ENCODE measurements around the gene C1GALT1C1L. TPM values are rescaled to one million over a fixed set of nuclear protein-coding genes. Genes with fewer than 3 reads are reported as not detected.

C1GALT1C1L gene
- total and polyA plus RNA-seq, 8 donors, result 0.63 to 1.3 TPM; not detected in 6

DNA sequence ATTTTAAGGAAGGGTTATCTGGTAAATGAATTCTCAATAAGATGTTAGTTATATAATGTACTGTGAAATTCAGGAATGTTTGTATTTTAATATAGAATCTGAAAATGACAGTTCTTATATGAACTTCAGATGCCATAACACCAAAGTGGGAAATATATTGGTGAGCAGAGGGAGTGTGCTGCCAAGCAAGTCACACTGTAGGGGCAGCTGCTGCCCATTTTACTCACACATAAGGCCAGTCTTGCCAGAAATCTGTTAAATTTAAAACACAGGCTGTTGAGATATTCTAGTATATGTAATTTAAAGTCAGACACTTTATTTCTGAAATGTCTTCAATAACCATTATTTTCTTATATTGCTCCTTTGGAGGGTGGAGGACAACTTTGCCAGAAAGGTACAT, 34.6 kb upstream of the C1GALT1C1L start:
- H3K4me1 ChIP-seq, result no peaks in the 10 kb centered on the region
- H3K4me3 ChIP-seq, result no peak overlapping the region
- no peaks in the 10 kb centered on the region for H3K9me3 ChIP-seq
- no peak for DNase-seq
- no peak overlapping the region for H3K27ac ChIP-seq
- intact Hi-C loops (cut with DNase I; ENCODE audit: low total_unique reads), result no loop called here
- no peaks in the 10 kb centered on the region for H3K27me3 ChIP-seq
- peaks cover 0 to 13% (median 8%) of the 10 kb centered on the region in 4 donors for H3K36me3 ChIP-seq
- TF ChIP-seq EP300 (IDR thresholded peaks at IDR 0.05) (no peak), POLR2AphosphoS5 (IDR thresholded peaks at IDR 0.05) (no peak)

DNA sequence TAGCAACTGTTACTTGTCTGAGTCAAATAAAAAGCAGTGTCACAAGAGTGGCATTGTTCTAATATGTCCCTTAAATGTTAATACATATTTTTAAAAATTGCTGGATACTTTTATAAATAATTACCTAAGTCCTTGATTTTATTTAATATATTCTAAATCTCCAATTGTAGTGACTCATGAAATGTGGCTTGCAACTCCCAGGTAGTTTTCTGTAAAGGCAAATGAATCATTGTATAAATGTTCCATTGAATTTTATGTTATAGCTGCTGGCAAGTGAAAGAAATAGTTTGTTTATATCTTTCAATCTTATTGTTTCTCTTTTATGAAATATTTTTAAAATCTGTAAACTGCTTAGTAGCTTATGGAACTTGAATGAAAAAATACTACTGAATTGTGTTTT, 32.7 kb upstream of the C1GALT1C1L start:
- H3K9me3 ChIP-seq, result no peaks in the 10 kb centered on the region
- intact Hi-C loops (cut with DNase I; ENCODE audit: low total_unique reads), result no loop called here
- no peak for DNase-seq
- TF ChIP-seq POLR2A (IDR thresholded peaks at IDR 0.05) (no peak), POLR2AphosphoS5 (IDR thresholded peaks at IDR 0.05) (no peak), EP300 (IDR thresholded peaks at IDR 0.05) (no peak)
- TF ChIP-seq, protein P1, sequence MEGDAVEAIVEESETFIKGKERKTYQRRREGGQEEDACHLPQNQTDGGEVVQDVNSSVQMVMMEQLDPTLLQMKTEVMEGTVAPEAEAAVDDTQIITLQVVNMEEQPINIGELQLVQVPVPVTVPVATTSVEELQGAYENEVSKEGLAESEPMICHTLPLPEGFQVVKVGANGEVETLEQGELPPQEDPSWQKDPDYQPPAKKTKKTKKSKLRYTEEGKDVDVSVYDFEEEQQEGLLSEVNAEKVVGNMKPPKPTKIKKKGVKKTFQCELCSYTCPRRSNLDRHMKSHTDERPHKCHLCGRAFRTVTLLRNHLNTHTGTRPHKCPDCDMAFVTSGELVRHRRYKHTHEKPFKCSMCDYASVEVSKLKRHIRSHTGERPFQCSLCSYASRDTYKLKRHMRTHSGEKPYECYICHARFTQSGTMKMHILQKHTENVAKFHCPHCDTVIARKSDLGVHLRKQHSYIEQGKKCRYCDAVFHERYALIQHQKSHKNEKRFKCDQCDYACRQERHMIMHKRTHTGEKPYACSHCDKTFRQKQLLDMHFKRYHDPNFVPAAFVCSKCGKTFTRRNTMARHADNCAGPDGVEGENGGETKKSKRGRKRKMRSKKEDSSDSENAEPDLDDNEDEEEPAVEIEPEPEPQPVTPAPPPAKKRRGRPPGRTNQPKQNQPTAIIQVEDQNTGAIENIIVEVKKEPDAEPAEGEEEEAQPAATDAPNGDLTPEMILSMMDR (IDR thresholded peaks at IDR 0.05), result no peak
- H3K4me3 ChIP-seq, result no peak overlapping the region
- no peaks in the 10 kb centered on the region for H3K4me1 ChIP-seq
- no peaks in the 10 kb centered on the region for H3K27me3 ChIP-seq
- H3K27ac ChIP-seq, result no peak overlapping the region
- peaks cover 0 to 15% (median 8%) of the 10 kb centered on the region in 4 donors for H3K36me3 ChIP-seq

DNA sequence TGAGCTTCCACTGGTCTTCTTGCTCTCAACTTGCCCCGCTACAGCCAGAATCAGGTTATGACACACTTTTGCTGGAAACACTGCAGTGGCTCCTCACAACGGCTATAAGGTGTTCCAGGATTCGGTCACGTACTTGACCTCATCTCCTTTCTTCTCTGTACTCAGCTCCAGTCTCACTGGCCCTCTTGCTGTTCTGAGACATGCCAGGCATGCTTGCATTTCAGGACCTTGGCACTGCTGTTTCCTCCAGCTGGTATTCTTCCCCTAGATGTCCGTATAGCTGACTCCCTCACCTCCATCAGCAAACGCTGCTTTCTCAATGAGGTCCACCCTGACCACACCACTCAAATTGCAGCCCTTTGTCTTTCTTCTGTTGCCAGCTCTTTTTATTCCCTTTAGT, 31.9 kb upstream of the C1GALT1C1L start:
- Histone ChIP-seq H3K4me1 (no peaks in the 10 kb centered on the region), H3K36me3 (peaks cover 0 to 15% (median 8%) of the 10 kb centered on the region in 4 donors), H3K27ac (peak overlapping the region in 1 of 5 donors; percentile 11), H3K27me3 (no peaks in the 10 kb centered on the region), H3K9me3 (no peaks in the 10 kb centered on the region), H3K4me3 (no peak overlapping the region)
- intact Hi-C loops (cut with DNase I; ENCODE audit: low total_unique reads), result no loop called here
- TF ChIP-seq POLR2AphosphoS5 (IDR thresholded peaks at IDR 0.05), result no peak
- no peak for DNase-seq
- 82 to 90% (median 84%) methylated on average over 6 of the region's 6 CpGs for WGBS, 5 donors

DNA sequence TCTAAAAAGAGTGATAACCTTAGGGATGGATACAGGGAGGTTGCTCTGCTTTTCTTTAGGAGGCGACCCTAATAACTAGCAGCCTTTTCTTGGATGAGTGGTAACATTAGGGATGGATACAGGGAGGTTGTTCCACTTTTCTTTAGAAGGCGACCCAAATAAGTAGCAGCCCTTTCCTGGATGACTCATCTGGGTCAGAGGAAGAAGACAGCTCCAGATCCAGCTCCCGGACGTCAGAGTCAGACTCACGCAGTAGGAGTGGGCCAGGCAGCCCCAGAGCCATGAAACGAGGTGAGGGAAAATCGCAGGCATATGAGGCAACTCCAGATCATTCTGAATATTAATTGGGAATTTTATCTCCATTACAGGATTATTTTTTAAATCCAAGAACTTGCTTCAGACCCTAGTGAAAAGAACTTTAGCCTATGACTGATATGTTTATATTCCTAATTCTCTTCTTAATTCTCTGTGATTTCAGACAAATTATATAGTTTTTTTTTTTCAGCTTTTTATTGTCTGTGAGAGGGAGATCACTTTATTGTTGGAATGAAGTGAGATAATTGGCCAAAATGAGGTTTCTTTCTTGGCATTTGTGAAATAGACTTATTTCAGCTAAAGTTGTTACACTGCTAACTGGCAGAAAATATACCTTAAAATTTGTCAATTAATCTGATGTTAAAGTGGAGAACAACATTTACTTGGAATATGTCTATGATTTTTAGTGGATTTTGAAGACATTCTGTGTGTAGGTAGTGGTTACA, 31.2 kb upstream of the C1GALT1C1L start:
- peak in 1 of 2 donors; percentile 4 for DNase-seq
- Histone ChIP-seq H3K4me3 (no peak overlapping the region), H3K27me3 (no peaks in the 10 kb centered on the region), H3K9me3 (no peaks in the 10 kb centered on the region), H3K36me3 (peaks cover 0 to 13% (median 8%) of the 10 kb centered on the region in 4 donors), H3K4me1 (no peaks in the 10 kb centered on the region), H3K27ac (peak overlapping the region in 1 of 5 donors; percentile 11)
- 60 to 69% (median 66%) methylated on average over 7 of the region's 7 CpGs for WGBS, 5 donors
- intact Hi-C loops (cut with DNase I; ENCODE audit: low total_unique reads), result no loop called here
- TF ChIP-seq POLR2AphosphoS5 (IDR thresholded peaks at IDR 0.05), result no peak
- TF ChIP-seq, protein P1 (IDR thresholded peaks at IDR 0.05), result no peak
- no peak for TF ChIP-seq EP300 (IDR thresholded peaks at IDR 0.05)
- no peak for TF ChIP-seq POLR2A (IDR thresholded peaks at IDR 0.05)

DNA sequence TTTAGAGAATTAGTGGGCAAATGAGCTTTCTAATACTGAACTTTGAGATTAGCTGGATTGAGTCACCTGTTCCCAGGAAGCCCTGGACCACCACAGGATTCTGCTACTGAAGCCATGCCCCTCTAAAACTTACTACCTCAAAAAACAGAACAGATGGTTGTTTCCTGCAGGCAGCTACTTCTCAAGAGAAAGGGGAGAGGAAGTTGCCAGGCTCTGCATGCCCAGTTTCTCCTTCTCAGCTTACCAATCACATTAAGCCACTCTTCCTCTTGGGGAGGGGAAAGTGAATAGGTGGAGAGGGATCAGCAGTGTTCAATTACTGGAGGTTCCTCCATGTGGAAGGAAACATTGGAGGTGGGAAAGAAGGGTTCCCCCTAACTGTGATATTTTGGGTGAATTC, 24.9 kb upstream of the C1GALT1C1L start:
- no peaks in the 10 kb centered on the region for H3K4me1 ChIP-seq
- H3K4me3 ChIP-seq, result no peak overlapping the region
- TF ChIP-seq POLR2A (IDR thresholded peaks at IDR 0.05) (no peak), POLR2AphosphoS5 (IDR thresholded peaks at IDR 0.05) (no peak), EP300 (IDR thresholded peaks at IDR 0.05) (no peak)
- TF ChIP-seq, protein P1 (IDR thresholded peaks at IDR 0.05), result no peak
- H3K9me3 ChIP-seq, result no peaks in the 10 kb centered on the region
- H3K27me3 ChIP-seq, result no peaks in the 10 kb centered on the region
- intact Hi-C loops (cut with DNase I; ENCODE audit: low total_unique reads), result no loop called here
- DNase-seq, result no peak
- no peak overlapping the region for H3K27ac ChIP-seq
- H3K36me3 ChIP-seq, result peaks cover 0 to 4% (median 0%) of the 10 kb centered on the region in 4 donors

Measured in stomach (tissue), 9 donors.